Subcutaneous abdominal adipose tissue (tissue), 5 donors: ENCODE results near the gene GLS.

ENCODE experiments used
- H3K27ac ChIP-seq: one replicate; pipeline ENCODE4 v1.7.0; 2013; ENCODE audit warnings: low read depth, mild to moderate bottlenecking, inconsistent platforms, low read length, moderate library complexity
- H3K27me3 ChIP-seq, 5 donors: one replicate each; pipeline ENCODE4 v1.7.0; 2013; ENCODE audit warnings: low read length in 5 of 5, inconsistent platforms in 1 of 5; ENCODE audit not compliant: control insufficient read depth in 5 of 5, insufficient read depth in 4 of 5
- H3K36me3 ChIP-seq, 5 donors: one replicate each; pipeline ENCODE4 v1.7.0; 2013; ENCODE audit warnings: low read length in 5 of 5; ENCODE audit not compliant: control insufficient read depth in 5 of 5, insufficient read depth in 5 of 5
- H3K4me1 ChIP-seq, 5 donors: one replicate each; pipeline ENCODE4 v1.7.0; 2013; ENCODE audit warnings: low read length in 5 of 5, mild to moderate bottlenecking in 3 of 5, moderate library complexity in 1 of 5; ENCODE audit not compliant: control insufficient read depth in 5 of 5, insufficient read depth in 5 of 5
- H3K4me3 ChIP-seq, 5 donors: one replicate each; pipeline ENCODE4 v1.7.0; 2013; ENCODE audit warnings: low read length in 5 of 5, low read depth in 1 of 5
- H3K9ac ChIP-seq, 5 donors: one replicate each; pipeline ENCODE4 v1.7.0; 2013; ENCODE audit warnings: low read length in 5 of 5, mild to moderate bottlenecking in 4 of 5, moderate library complexity in 3 of 5
- H3K9me3 ChIP-seq, 5 donors: one replicate each; pipeline ENCODE4 v1.7.0; 2013; ENCODE audit warnings: low read length in 5 of 5; ENCODE audit not compliant: control insufficient read depth in 5 of 5
- donor health status: healthy.
- donor health status: healthy.
- donor health status: healthy.
- donor health status: healthy.
- donor health status: healthy.

GLS gene

DNA sequence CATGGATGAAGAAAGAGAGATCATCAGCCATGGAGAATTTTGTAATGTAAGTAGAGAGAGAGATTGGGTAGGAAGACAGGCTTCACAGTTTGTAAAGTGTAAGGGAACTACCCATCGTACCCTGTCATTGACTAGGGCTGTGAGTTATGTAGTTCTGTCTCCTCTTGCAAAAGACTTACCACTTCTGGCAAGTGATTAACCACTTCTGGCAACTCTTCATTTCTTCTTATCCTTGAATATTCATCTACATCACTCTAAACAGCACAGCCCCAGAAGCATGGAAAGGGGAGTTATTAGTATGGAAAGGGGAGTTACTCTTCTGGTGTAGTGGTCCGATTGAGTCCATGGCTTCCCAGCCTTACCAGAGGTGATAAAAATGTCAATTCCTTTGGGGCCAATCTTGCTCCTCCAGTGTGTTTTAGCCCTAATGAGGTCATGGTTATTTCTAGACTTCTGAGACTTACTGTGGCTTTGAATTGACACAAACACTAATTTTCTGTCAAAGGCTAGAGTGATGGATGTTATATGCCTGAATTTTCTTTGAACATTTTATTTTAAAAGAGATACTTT lies 81.4 kb downstream of the GLS start:
- no peak overlapping the region for H3K9ac ChIP-seq
- H3K36me3 ChIP-seq = peaks cover 27 to 45% (median 35%) of the 10 kb centered on the region in 5 donors

DNA sequence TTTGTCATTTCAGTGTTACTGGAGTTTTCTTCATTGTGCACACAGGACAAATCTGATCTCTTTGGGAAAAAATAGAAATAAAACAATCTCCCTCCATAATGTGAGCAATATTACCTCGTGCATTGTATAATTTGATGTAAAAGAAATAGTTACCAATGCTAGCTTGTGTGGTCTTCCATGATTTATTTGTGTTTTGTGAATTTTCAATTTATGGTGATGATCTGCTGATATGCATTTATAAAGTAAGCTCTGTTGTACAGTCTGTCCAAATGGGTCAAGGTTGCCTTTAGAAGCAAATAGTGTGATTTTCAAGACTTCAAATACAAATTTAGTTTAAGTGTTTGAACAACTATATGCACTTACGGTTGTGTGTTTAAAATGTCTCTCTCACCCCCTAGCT lies 82.5 kb downstream of the GLS start:
- H3K9me3 ChIP-seq = no peaks in the 10 kb centered on the region
- no peaks in the 10 kb centered on the region for H3K27me3 ChIP-seq
- no peak overlapping the region for H3K9ac ChIP-seq
- peaks cover 0 to 2% (median 0%) of the 10 kb centered on the region in 5 donors for H3K4me1 ChIP-seq
- peaks cover 35 to 56% (median 38%) of the 10 kb centered on the region in 5 donors for H3K36me3 ChIP-seq
- no peak overlapping the region for H3K27ac ChIP-seq
- H3K4me3 ChIP-seq = no peak overlapping the region

More for the DNA sequence above, 81.4 kb downstream of the GLS start:
- Histone ChIP-seq H3K4me1 (peaks cover 0 to 2% (median 0%) of the 10 kb centered on the region in 5 donors), H3K27me3 (no peaks in the 10 kb centered on the region), H3K9me3 (no peaks in the 10 kb centered on the region), H3K4me3 (no peak overlapping the region), H3K27ac (peak overlapping the region; percentile 18)

DNA sequence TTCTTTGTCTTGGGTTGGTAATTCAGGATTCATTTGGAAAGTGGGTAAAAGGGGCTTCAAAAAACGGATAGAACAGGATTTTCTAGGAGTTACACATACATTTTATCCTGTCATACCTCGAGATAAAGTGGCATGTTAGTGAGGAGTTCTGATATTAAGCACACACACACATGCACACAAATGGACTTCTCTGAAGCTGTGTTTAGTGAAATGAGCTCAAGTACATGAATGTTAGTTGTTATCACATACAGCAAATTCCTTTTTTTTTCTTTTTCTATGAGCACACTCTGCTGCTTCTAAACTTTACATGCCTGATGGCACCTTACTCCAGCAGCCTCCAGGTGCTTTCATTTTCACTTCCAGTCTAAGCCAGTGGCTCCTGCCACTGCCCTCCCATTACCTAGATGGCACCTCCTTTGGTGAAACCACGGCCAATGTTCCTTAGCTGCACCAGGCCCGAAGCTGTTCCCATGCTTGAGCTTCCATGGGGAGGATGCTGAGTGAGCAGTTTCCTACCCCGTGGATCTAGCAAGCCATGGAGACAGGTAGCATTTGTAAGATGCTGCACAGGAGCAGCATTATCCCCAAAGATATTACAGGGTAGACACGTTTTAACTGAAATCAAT lies 83.7 kb downstream of the GLS start:
- H3K9me3 ChIP-seq = no peaks in the 10 kb centered on the region
- H3K27ac ChIP-seq = no peak overlapping the region
- H3K36me3 ChIP-seq = peaks cover 38 to 65% (median 47%) of the 10 kb centered on the region in 5 donors
- H3K27me3 ChIP-seq = no peaks in the 10 kb centered on the region
- peaks cover 0 to 2% (median 0%) of the 10 kb centered on the region in 5 donors for H3K4me1 ChIP-seq
- H3K9ac ChIP-seq = no peak overlapping the region
- no peak overlapping the region for H3K4me3 ChIP-seq

DNA sequence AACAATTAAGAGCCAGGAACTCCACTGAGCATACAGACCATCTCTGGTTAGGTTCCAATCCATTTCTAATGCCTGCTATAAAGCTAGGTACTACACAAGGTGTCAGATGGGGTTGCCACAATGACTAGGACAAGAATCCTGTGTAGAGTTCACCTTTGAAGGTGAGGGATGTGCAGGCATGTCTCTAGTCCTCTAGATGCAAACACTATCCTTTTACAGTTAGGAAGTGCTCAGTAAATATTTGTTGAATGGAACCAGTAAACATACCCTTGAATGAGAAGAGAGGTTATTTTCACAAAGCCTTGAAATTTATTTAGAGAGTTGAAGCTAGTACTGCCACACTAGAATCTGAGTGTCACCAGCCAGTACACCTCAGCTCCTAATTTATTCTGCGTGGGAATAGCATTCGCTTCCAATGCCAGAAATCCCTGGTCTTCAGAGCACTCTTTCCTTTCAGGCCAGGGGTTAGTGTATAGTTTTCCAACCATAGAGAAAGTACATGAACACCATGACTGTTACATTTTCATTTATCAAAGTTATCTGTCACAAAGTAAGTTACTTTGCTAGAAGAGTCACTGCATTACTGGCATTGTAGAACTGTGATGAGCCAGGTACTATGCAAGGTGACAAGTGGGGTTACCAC lies 85.1 kb downstream of the GLS start:
- H3K4me3 ChIP-seq = no peak overlapping the region
- H3K9me3 ChIP-seq = no peaks in the 10 kb centered on the region
- no peak overlapping the region for H3K9ac ChIP-seq
- peaks cover 0 to 5% (median 4%) of the 10 kb centered on the region in 5 donors for H3K4me1 ChIP-seq
- no peak overlapping the region for H3K27ac ChIP-seq
- peaks cover 51 to 80% (median 62%) of the 10 kb centered on the region in 5 donors for H3K36me3 ChIP-seq
- no peaks in the 10 kb centered on the region for H3K27me3 ChIP-seq

DNA sequence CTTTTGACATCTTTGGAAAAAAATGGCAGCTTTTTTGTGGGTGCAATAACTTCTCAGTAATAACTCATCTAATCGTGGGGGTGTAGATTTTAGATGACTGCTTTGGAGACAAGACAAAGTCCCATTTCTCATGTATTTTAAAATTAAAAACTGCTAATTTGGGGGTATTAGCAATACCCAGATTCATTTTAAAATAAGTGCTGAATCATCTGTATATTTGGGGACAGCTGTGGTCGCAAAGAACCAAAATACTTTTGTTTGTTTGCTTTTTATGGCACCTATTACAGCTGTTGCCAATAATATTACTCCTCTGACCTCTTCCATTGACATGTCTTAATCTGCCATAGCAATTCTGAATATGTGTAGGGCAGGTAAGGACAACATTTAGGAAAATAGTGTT lies 87.9 kb downstream of the GLS start:
- Histone ChIP-seq H3K9me3 (no peaks in the 10 kb centered on the region), H3K9ac (no peak overlapping the region), H3K4me3 (no peak overlapping the region), H3K36me3 (peaks cover 57 to 86% (median 61%) of the 10 kb centered on the region in 5 donors), H3K27me3 (no peaks in the 10 kb centered on the region), H3K27ac (no peak overlapping the region), H3K4me1 (peaks cover 2 to 30% (median 27%) of the 10 kb centered on the region in 5 donors)

GRCh38 chr2:190970160-190970559 lies 89.5 kb downstream of the GLS start:
- H3K4me3 ChIP-seq = no peak overlapping the region
- peaks cover 47 to 90% (median 63%) of the 10 kb centered on the region in 5 donors for H3K36me3 ChIP-seq
- peaks cover 2 to 46% (median 42%) of the 10 kb centered on the region in 5 donors for H3K4me1 ChIP-seq
- no peaks in the 10 kb centered on the region for H3K27me3 ChIP-seq
- H3K9ac ChIP-seq = no peak overlapping the region
- peak overlapping the region; percentile 39 for H3K27ac ChIP-seq
- no peaks in the 10 kb centered on the region for H3K9me3 ChIP-seq

- peaks cover 2 to 49% (median 44%) of the 10 kb centered on the region in 5 donors for H3K4me1 ChIP-seq
- H3K9me3 ChIP-seq = no peaks in the 10 kb centered on the region
- peaks cover 47 to 90% (median 64%) of the 10 kb centered on the region in 5 donors for H3K36me3 ChIP-seq
- H3K4me3 ChIP-seq = no peak overlapping the region
- no peaks in the 10 kb centered on the region for H3K27me3 ChIP-seq
- peak overlapping the region; percentile 39 for H3K27ac ChIP-seq
- H3K9ac ChIP-seq = peak overlapping the region in 1 of 5 donors; percentile 35
Observed at GRCh38 chr2:190970873-190971506, 90.4 kb downstream of the GLS start.

GRCh38 chr2:190972213-190972612 lies 91.6 kb downstream of the GLS start:
- Histone ChIP-seq H3K4me1 (peaks cover 2 to 49% (median 44%) of the 10 kb centered on the region in 5 donors), H3K4me3 (no peak overlapping the region), H3K27ac (no peak overlapping the region), H3K9me3 (no peaks in the 10 kb centered on the region), H3K9ac (no peak overlapping the region), H3K27me3 (no peaks in the 10 kb centered on the region), H3K36me3 (peaks cover 52 to 93% (median 71%) of the 10 kb centered on the region in 5 donors)

DNA sequence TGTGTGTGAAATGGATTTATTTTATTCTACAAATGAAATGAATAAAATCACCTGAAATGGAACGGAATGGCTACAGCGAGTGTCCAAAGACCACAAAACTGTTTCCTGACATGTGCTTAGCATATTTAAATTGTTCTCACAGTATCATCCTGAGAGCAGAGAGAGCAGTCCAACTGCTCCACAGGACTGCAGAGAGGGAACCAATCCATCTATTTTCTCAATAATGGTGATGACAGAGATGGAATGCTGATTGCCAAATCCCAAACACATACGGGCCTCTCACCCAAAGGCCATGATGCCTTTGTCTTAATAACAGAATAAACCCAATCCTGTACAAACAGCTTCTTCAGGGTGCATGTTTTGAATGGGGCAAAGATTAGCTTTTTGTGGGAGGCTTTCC lies 92.2 kb downstream of the GLS start:
- no peak overlapping the region for H3K4me3 ChIP-seq
- peak overlapping the region; percentile 57 for H3K27ac ChIP-seq
- no peaks in the 10 kb centered on the region for H3K27me3 ChIP-seq
- no peaks in the 10 kb centered on the region for H3K9me3 ChIP-seq
- peaks cover 2 to 49% (median 44%) of the 10 kb centered on the region in 5 donors for H3K4me1 ChIP-seq
- H3K36me3 ChIP-seq = peaks cover 45 to 92% (median 74%) of the 10 kb centered on the region in 5 donors
- no peak overlapping the region for H3K9ac ChIP-seq

DNA sequence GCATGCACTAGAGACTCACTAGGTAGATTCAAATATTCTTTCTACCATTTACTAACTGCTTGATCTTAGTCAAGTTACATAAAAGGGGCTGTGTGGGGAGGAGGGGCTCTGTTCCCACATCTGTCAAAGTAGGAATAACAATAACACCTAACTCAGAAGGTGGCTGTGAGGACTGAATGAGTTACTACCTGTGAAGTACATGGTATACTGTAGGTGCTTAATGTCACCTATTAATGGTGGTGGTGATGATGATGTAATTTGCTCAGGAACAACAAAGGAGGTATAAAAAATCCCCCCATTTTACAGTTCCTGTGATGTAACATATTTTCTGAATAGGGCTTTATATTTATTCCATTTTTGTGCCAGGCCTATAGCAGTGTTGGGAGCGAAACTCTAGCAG lies 92.6 kb downstream of the GLS start:
- Histone ChIP-seq H3K27me3 (no peaks in the 10 kb centered on the region), H3K9ac (no peak overlapping the region), H3K4me1 (peaks cover 2 to 49% (median 44%) of the 10 kb centered on the region in 5 donors), H3K4me3 (no peak overlapping the region), H3K36me3 (peaks cover 44 to 92% (median 75%) of the 10 kb centered on the region in 5 donors), H3K9me3 (no peaks in the 10 kb centered on the region), H3K27ac (peak overlapping the region; percentile 57)
